KMS-11 (cell line): ENCODE measurements around the gene FIG4.

Experiments used
- H2AFZ ChIP-seq: fragments of 200-600 bp; sonication (generic); 2 replicates; pipeline ENCODE4 v1.6.1; 2016; ENCODE audit warnings: antibody characterized with exemption, mixed run types, low read depth
- H3K27ac ChIP-seq: fragments of 200-600 bp; sonication (generic); 2 replicates; pipeline ENCODE4 v1.6.1; 2016; ENCODE audit warnings: mild to moderate bottlenecking, mixed run types
- H3K27me3 ChIP-seq: fragments of 200-600 bp; sonication (generic); 2 replicates; pipeline ENCODE4 v1.6.1; 2017; ENCODE audit warnings: mild to moderate bottlenecking, low read depth, mixed run types, moderate library complexity; ENCODE audit not compliant: insufficient read depth
- H3K36me3 ChIP-seq: fragments of 200-600 bp; sonication (generic); 2 replicates; pipeline ENCODE4 v1.6.1; 2017; ENCODE audit warnings: mild to moderate bottlenecking, mixed run types; ENCODE audit not compliant: insufficient read depth
- H3K4me1 ChIP-seq: fragments of 200-600 bp; sonication (generic); 2 replicates; pipeline ENCODE4 v1.6.1; 2016; ENCODE audit warnings: mild to moderate bottlenecking, low read depth, mixed run types; ENCODE audit not compliant: poor library complexity, severe bottlenecking
- H3K4me2 ChIP-seq: fragments of 200-600 bp; sonication (generic); 2 replicates; pipeline ENCODE4 v1.7.0; 2016; ENCODE audit warnings: mild to moderate bottlenecking, mixed run types
- H3K4me3 ChIP-seq: fragments of 200-600 bp; sonication (generic); IDR thresholded peaks from 2 replicates; pipeline ENCODE4 v1.6.1; 2017; ENCODE audit warnings: low read depth, low read length, mixed read lengths; ENCODE audit not compliant: insufficient read depth
- H3K79me2 ChIP-seq: fragments of 200-600 bp; sonication (generic); 2 replicates; pipeline ENCODE4 v1.6.1; 2016; ENCODE audit warnings: low read depth, mixed run types; ENCODE audit not compliant: insufficient read depth
- H3K9ac ChIP-seq: fragments of 200-600 bp; sonication (generic); 2 replicates; pipeline ENCODE4 v1.6.1; 2016; ENCODE audit warnings: mild to moderate bottlenecking, mixed run types
- H4K20me1 ChIP-seq: fragments of 200-600 bp; sonication (generic); 2 replicates; pipeline ENCODE4 v1.6.1; 2016; ENCODE audit warnings: mild to moderate bottlenecking, mixed run types; ENCODE audit not compliant: insufficient read depth
- CTCF ChIP-seq: fragments of 200-600 bp; sonication (generic); conservative IDR thresholded peaks from 2 replicates; pipeline ENCODE4 v1.6.1; 2017; ENCODE audit warnings: low read depth, mild to moderate bottlenecking, antibody characterized with exemption, low read length, moderate library complexity, mixed read lengths

The FIG4 gene

DNA sequence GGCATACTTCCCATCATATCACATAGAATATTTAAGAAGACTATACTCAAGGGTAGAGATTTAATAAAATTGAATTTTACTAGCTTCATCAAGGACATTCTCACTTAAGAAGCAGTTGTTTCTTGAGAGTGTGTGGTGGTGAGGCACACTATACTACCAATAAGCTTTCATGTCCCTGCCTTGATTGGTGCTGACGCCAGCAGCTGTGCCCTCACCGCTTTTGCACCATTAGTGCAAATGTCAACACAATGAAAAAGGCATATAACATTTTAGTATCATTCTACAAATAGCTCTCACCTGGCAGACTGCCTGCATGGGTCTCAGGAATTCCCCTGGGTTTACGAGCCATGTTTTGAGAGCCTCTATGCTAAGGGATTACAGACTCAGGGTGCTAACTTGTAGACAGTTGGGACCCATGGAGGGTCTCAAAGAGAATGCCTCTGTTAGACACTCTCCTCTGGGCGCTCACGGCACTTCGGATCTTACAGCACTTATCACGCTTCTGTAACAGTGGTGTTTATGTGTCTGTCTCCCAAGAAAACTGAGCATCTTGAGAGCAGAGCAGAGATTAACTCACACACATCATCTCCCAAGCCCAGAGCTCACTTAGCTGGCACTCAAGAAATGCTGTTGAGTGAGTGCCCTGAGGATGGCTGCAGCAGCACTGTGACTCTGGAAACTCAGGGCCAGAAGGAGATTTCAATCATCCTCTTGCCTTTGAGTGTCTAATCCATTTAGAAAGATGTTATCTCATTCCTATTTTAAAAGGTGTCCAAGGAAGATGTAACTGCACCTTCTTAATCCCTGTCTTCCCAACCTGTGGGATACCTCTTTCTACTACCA is 143.7 kb downstream of the FIG4 start:
- Histone ChIP-seq H2AFZ (no peak overlapping the region), H3K36me3 (no peaks in the 10 kb centered on the region), H3K27ac (peak overlapping the region; percentile 22; the same call in 1 of the 2 replicates), H4K20me1 (no peaks in the 10 kb centered on the region), H3K4me1 (peaks cover 15% of the 10 kb centered on the region), H3K79me2 (no peaks in the 10 kb centered on the region), H3K9ac (no peak overlapping the region), H3K4me2 (peak overlapping the region; percentile 21; the same call in 1 of the 2 replicates), H3K27me3 (no peaks in the 10 kb centered on the region), H3K4me3 (no peak overlapping the region)
- no peak for TF ChIP-seq CTCF

GRCh38 chr6:109840034-109840433 is 148.9 kb downstream of the FIG4 start:
- no peaks in the 10 kb centered on the region for H3K79me2 ChIP-seq
- H2AFZ ChIP-seq: no peak overlapping the region
- no peaks in the 10 kb centered on the region for H3K27me3 ChIP-seq
- no peak overlapping the region for H3K9ac ChIP-seq
- H3K4me2 ChIP-seq: no peak overlapping the region
- H3K36me3 ChIP-seq: no peaks in the 10 kb centered on the region
- H3K4me1 ChIP-seq: peaks cover 4% of the 10 kb centered on the region
- H4K20me1 ChIP-seq: no peaks in the 10 kb centered on the region
- H3K27ac ChIP-seq: no peak overlapping the region
- H3K4me3 ChIP-seq: no peak overlapping the region
- no peak for TF ChIP-seq CTCF

GRCh38 chr6:109840796-109841195 is 149.7 kb downstream of the FIG4 start:
- H2AFZ ChIP-seq: no peak overlapping the region
- H3K36me3 ChIP-seq: no peaks in the 10 kb centered on the region
- no peak overlapping the region for H3K9ac ChIP-seq
- H3K27me3 ChIP-seq: no peaks in the 10 kb centered on the region
- no peak overlapping the region for H3K27ac ChIP-seq
- H3K4me3 ChIP-seq: no peak overlapping the region
- no peaks in the 10 kb centered on the region for H4K20me1 ChIP-seq
- no peaks in the 10 kb centered on the region for H3K79me2 ChIP-seq
- no peak overlapping the region for H3K4me2 ChIP-seq
- H3K4me1 ChIP-seq: no peaks in the 10 kb centered on the region
- no peak for TF ChIP-seq CTCF

- Histone ChIP-seq H3K27me3 (no peaks in the 10 kb centered on the region), H3K79me2 (no peaks in the 10 kb centered on the region), H3K9ac (no peak overlapping the region), H3K4me2 (no peak overlapping the region), H3K4me3 (no peak overlapping the region), H4K20me1 (no peaks in the 10 kb centered on the region), H2AFZ (no peak overlapping the region), H3K36me3 (no peaks in the 10 kb centered on the region), H3K27ac (no peak overlapping the region), H3K4me1 (no peaks in the 10 kb centered on the region)
- no peak for TF ChIP-seq CTCF
Measured at GRCh38 chr6:109841869-109842268, 150.8 kb downstream of the FIG4 start.
